K562 (cell line): ENCODE measurements around the gene LRRC75A. TPM values are rescaled to one million over a fixed set of nuclear protein-coding genes. Genes with fewer than 3 reads are reported as not detected.
A peak's percentile ranks its signal among the peaks of the same experiment; 100 is the strongest.

ENCODE experiments used
- ARID1B ChIP-seq: fragments of 450-650 bp; IDR thresholded peaks from 2 replicates; pipeline ENCODE4 v1.6.1; 2016; ENCODE audit warnings: antibody characterized with exemption, mild to moderate bottlenecking, inconsistent platforms
- BHLHE40 ChIP-seq: IDR thresholded peaks from 2 replicates; pipeline ENCODE4 v1.6.1; 2011; ENCODE audit warnings: low read length, improper control_type of control experiment
- CC2D1A ChIP-seq: fragments of 450-650 bp; IDR thresholded peaks from 2 replicates; pipeline ENCODE4 v1.6.1; 2017; ENCODE audit warnings: mild to moderate bottlenecking
- CGGBP1 ChIP-seq: fragments of 250-450 bp; sonication (Bioruptor Pico); IDR thresholded peaks from 2 replicates; pipeline ENCODE4 v1.9.0; 2021; ENCODE audit warnings: mild to moderate bottlenecking
- CREM ChIP-seq: IDR thresholded peaks from 2 replicates; pipeline ENCODE4 v1.6.1; 2014; ENCODE audit warnings: antibody characterized with exemption, low read depth
- ESRRA ChIP-seq: fragments of 450-650 bp; IDR thresholded peaks from 2 replicates; pipeline ENCODE4 v1.6.1; 2014; ENCODE audit warnings: low read depth, mild to moderate bottlenecking, moderate library complexity, borderline replicate concordance
- FOXP1 ChIP-seq: sonication (generic); formaldehyde crosslinking; IDR thresholded peaks from 2 replicates; pipeline ENCODE4 v1.8.0; 2022; ENCODE audit warnings: mild to moderate bottlenecking, missing genetic modification reagents
- GTF2F1 ChIP-seq: IDR thresholded peaks from 2 replicates; pipeline ENCODE4 v1.6.1; 2011; ENCODE audit warnings: low read depth, low read length, improper control_type of control experiment
- GTF3C2 ChIP-seq: IDR thresholded peaks from 3 replicates; pipeline ENCODE4 v1.6.1; 2011; ENCODE audit warnings: borderline replicate concordance, mild to moderate bottlenecking, moderate library complexity; ENCODE audit not compliant: insufficient read length; ENCODE audit errors: extremely low read depth
- HDGF ChIP-seq: fragments of 450-650 bp; IDR thresholded peaks from 2 replicates; pipeline ENCODE4 v1.6.1; 2016
- IRF2 ChIP-seq: sonication (generic); formaldehyde crosslinking; IDR thresholded peaks from 2 replicates; pipeline ENCODE4 v1.8.1; 2022; ENCODE audit warnings: mild to moderate bottlenecking, missing genetic modification reagents
- KAT7 ChIP-seq: sonication (generic); formaldehyde crosslinking; IDR thresholded peaks from 2 replicates; pipeline ENCODE4 v1.8.0; 2022; ENCODE audit warnings: missing genetic modification reagents, mild to moderate bottlenecking, borderline replicate concordance
- LARP7 ChIP-seq: fragments of 450-650 bp; IDR thresholded peaks from 2 replicates; pipeline ENCODE4 v1.6.1; 2016
- PML ChIP-seq: IDR thresholded peaks from 2 replicates; pipeline ENCODE4 v1.6.1; 2012; ENCODE audit warnings: low read length, inconsistent platforms
- RBM39 ChIP-seq: fragments of 200-400 bp; formaldehyde crosslinking; optimal IDR thresholded peaks from 2 replicates; pipeline ENCODE3; 2018; ENCODE audit warnings: low read depth, low read length
- SP1 ChIP-seq: sonication (generic); formaldehyde crosslinking; IDR thresholded peaks from 2 replicates; pipeline ENCODE4 v1.8.1; 2022; ENCODE audit warnings: mild to moderate bottlenecking, missing genetic modification reagents
- SRF ChIP-seq, 2 experiments: fragments of 250-450, 450-650 bp in 1 of 2; sonication (Bioruptor Pico) in 1 of 2; sonication (generic) in 1 of 2; formaldehyde crosslinking; IDR thresholded peaks; 2 replicates each; pipeline versions ENCODE4 v1.5.0 to v1.5.1; 2020 to 2022; ENCODE audit warnings: mild to moderate bottlenecking in 1 of 2, missing genetic modification reagents in 1 of 2
- SUPT5H ChIP-seq: fragments of 450-650 bp; IDR thresholded peaks from 2 replicates; pipeline ENCODE4 v1.6.1; 2016
- TGIF2 ChIP-seq: sonication (generic); formaldehyde crosslinking; IDR thresholded peaks from 2 replicates; pipeline ENCODE4 v1.8.1; 2022; ENCODE audit warnings: mild to moderate bottlenecking, missing genetic modification reagents, moderate library complexity
- ZBED1 ChIP-seq: IDR thresholded peaks from 2 replicates; pipeline ENCODE4 v1.6.1; 2014
- ZNF134 ChIP-seq: fragments of 250-450 bp; sonication (Bioruptor Pico); conservative IDR thresholded peaks from 2 replicates; pipeline ENCODE4 v1.4.0; 2020
- ZNF263 ChIP-seq: sonication (generic); formaldehyde crosslinking; IDR thresholded peaks from 2 replicates; pipeline ENCODE4 v1.8.0; 2022; ENCODE audit warnings: mild to moderate bottlenecking, missing genetic modification reagents, borderline replicate concordance
- ZNF444 ChIP-seq: fragments of 250-450 bp; sonication (Bioruptor Pico); IDR thresholded peaks from 2 replicates; pipeline ENCODE4 v1.4.0; 2020; ENCODE audit warnings: mild to moderate bottlenecking, moderate library complexity
- ZNF551 ChIP-seq: fragments of 250-450 bp; sonication (Bioruptor Pico); IDR thresholded peaks from 2 replicates; pipeline ENCODE4 v1.5.0; 2021; ENCODE audit warnings: mild to moderate bottlenecking, moderate library complexity
- ZNF586 ChIP-seq: fragments of 450-650 bp; formaldehyde crosslinking; conservative IDR thresholded peaks from 2 replicates; pipeline ENCODE4 v1.4.0; 2020; ENCODE audit warnings: mild to moderate bottlenecking, moderate library complexity
- ZNF592 ChIP-seq: fragments of 450-650 bp; IDR thresholded peaks from 2 replicates; pipeline ENCODE4 v1.6.1; 2017; ENCODE audit warnings: antibody characterized with exemption, mild to moderate bottlenecking
- polyA plus RNA-seq, 8 experiments: library from polyadenylated mRNA; depleted of rRNA in 4 of 8; stranded (reverse) in 5 of 8; unstranded in 3 of 8; fragments of >200 nt; fragmentation: Nextera tagmentation in 2 of 8; fragmentation: Illumina TruSeq in 1 of 8; extraction: Ambion mirVana in 2 of 8; extraction: Trizol in 1 of 8; gene quantifications; 2 replicates each; pipeline versions ENCODE4 v1.2.1 to v1.2.3, GENCODE V29; 2011 to 2014; ENCODE audit warnings: inconsistent platforms in 1 of 8, missing spikeins in 1 of 8
- total RNA-seq, 7 experiments: library from RNA; depleted of rRNA in 6 of 7; stranded (reverse); fragments of >200 nt in 6 of 7; fragmentation: Illumina TruSeq in 2 of 7; extraction: Trizol in 2 of 7; gene quantifications; 2 replicates each; pipeline versions ENCODE4 v1.2.1 to v1.2.3, GENCODE V29; 2011 to 2021; ENCODE audit warnings: low replicate concordance in 1 of 7

The LRRC75A gene
- total and polyA plus RNA-seq, 9 of the 15 experiments (the other 6 are each of a cell fraction or from before 2014, with no cell fraction given) = 0.04 to 0.34 (median 0.08) TPM; not detected in 5

GRCh38 chr17:16439811-16440351 lies 52.1 kb downstream of the LRRC75A start (continued):
- TF ChIP-seq ZBED1 (no peak), SP1 (CRISPR knock-in tag) (peak; percentile 53), IRF2 (no peak), ESRRA (no peak), ZNF444 (no peak), SUPT5H (0 out of 2 replicates have a peak, but pooled peaks have one; percentile 25), GTF2F1 (no peak), LARP7 (no peak), ZNF592 (no peak), FOXP1 (CRISPR knock-in tag) (no peak), CREM (peak; percentile 28; the same call in 1 of the 2 replicates), RBM39 (peak; percentile 31), CGGBP1 (no peak), PML (peak; percentile 40), ZNF586 (CRISPR knock-in tag) (no peak), ZNF551 (CRISPR knock-in tag) (no peak), ZNF263 (CRISPR knock-in tag) (no peak), HDGF (no peak), SRF (CRISPR knock-in tag; IDR thresholded peaks at IDR 0.05) (peak in 1 of 2 experiments; percentile 6; a peak in 1 of 4 replicates), CC2D1A (no peak), TGIF2 (0 out of 2 replicates have a peak, but pooled peaks have one; percentile 26), ZNF134 (CRISPR knock-in tag) (no peak), GTF3C2 (no peak), ARID1B (no peak), KAT7 (0 out of 2 replicates have a peak, but pooled peaks have one; percentile 36), BHLHE40 (no peak)
